Activated CD8-positive, alpha-beta T cell treated with anti-CD3 and anti-CD28 coated beads for 36 hours (primary cell): Measurements from ENCODE around the gene FBH1. TPM values are rescaled to one million over a fixed set of nuclear protein-coding genes. Genes with fewer than 3 reads are reported as not detected.
"Not testable (repeated sequence)": the region's sequence is repeated elsewhere in the genome, so short reads cannot be mapped to it uniquely, and the experiment has no call there.

Source experiments
- ATAC-seq: fragments of 200-7000 bp; cut with Tn5 transposase; one replicate; pipeline ENCODE4 v1.10.0; 2021; ENCODE audit warnings: mild to moderate bottlenecking, moderate library complexity
- CTCF ChIA-PET: fragments of 350-600 bp; sonication (Branson Sonifier 250); formaldehyde crosslinking; loops from one replicate; lab custom pipeline; 2021; ENCODE audit warnings: antibody characterized with exemption; lab: Charles Lee
- POLR2A ChIA-PET: fragments of 350-600 bp; sonication (Branson Sonifier 250); formaldehyde crosslinking; loops from one replicate; lab custom pipeline; 2021; ENCODE audit warnings: antibody characterized with exemption; lab: Charles Lee
- DNase-seq: peaks from one replicate; pipeline ENCODE4 v3.0.0-alpha.2; 2020
- H3K27ac Mint-ChIP-seq: one replicate; pipeline ENCODE4 v1.8.0; 2021; ENCODE audit warnings: mild to moderate bottlenecking, mixed read lengths
- H3K27me3 Mint-ChIP-seq: one replicate; pipeline ENCODE4 v1.8.0; 2021; ENCODE audit warnings: mixed read lengths
- H3K36me3 Mint-ChIP-seq: one replicate; pipeline ENCODE4 v1.8.0; 2021; ENCODE audit warnings: low read depth, mixed read lengths
- H3K4me1 Mint-ChIP-seq: one replicate; pipeline ENCODE4 v1.8.0; 2021; ENCODE audit warnings: low read depth, mixed read lengths
- H3K4me3 Mint-ChIP-seq: one replicate; pipeline ENCODE4 v1.8.0; 2021; ENCODE audit warnings: mild to moderate bottlenecking, moderate library complexity, mixed read lengths
- H3K9me3 Mint-ChIP-seq: one replicate; pipeline ENCODE4 v1.8.0; 2021; ENCODE audit warnings: mixed read lengths
- intact Hi-C: fragments of 100-400 bp; cut with micrococcal nuclease; formaldehyde crosslinking; loops from one replicate; pipeline ENCODE4 v1.10.0; 2022
- total RNA-seq, 2 experiments: library from RNA; stranded (reverse); gene quantifications; one replicate each; pipeline ENCODE4 v1.2.3, GENCODE V29; 2021
- TF ChIP-seq, protein P1 (sequence below): fragments of 200-600 bp; IDR thresholded peaks from one replicate; pipeline ENCODE4 v1.8.0; 2022; ENCODE audit warnings: antibody characterized with exemption, mild to moderate bottlenecking

The FBH1 gene
- total RNA-seq, 2 experiments from 2014 or later: 47.2 to 51.3 TPM

DNA sequence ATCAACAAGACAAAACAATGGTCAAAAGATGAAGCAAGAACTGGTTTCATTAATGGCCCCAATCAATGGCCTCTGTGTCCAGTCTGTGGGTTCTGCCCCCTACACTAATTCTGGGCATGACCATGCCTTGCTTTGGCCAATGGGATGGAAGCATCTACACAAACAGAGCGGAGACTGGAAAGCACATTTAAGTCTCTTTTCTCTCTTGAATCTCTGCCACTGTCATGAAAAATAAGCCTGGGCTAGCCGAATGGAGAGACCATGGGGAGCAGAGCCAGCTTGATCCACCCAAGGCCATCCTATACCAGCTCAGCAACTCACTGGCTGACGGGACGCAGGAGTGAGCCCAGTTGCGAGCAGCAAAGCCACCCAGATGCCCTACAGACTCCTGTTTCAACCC, 31.2 kb upstream of the FBH1 start:
- DNase-seq (no peak), ATAC-seq (no peak)
- ChIA-PET POLR2A (interaction anchor here (0.5 to 2.3 kb wide), 2 partner anchors 45 to 110 kb away, joined by 3 to 5 read pairs; partner anchors contain the start of gene GDI2), CTCF (interaction anchor here (1.1 kb wide), 1 partner anchor 36 kb away, joined by 3 read pairs; no protein-coding TSS in a partner anchor)
- H3K9me3 Mint-ChIP-seq: no peaks in the 10 kb centered on the region
- intact Hi-C loops: no loop called here
- TF ChIP-seq, protein P1, sequence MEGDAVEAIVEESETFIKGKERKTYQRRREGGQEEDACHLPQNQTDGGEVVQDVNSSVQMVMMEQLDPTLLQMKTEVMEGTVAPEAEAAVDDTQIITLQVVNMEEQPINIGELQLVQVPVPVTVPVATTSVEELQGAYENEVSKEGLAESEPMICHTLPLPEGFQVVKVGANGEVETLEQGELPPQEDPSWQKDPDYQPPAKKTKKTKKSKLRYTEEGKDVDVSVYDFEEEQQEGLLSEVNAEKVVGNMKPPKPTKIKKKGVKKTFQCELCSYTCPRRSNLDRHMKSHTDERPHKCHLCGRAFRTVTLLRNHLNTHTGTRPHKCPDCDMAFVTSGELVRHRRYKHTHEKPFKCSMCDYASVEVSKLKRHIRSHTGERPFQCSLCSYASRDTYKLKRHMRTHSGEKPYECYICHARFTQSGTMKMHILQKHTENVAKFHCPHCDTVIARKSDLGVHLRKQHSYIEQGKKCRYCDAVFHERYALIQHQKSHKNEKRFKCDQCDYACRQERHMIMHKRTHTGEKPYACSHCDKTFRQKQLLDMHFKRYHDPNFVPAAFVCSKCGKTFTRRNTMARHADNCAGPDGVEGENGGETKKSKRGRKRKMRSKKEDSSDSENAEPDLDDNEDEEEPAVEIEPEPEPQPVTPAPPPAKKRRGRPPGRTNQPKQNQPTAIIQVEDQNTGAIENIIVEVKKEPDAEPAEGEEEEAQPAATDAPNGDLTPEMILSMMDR: no peak
- H3K4me1 Mint-ChIP-seq: no peaks in the 10 kb centered on the region
- H3K27ac Mint-ChIP-seq: no peak overlapping the region
- H3K4me3 Mint-ChIP-seq: no peak overlapping the region
- H3K27me3 Mint-ChIP-seq: no peaks in the 10 kb centered on the region
- no peaks in the 10 kb centered on the region for H3K36me3 Mint-ChIP-seq

DNA sequence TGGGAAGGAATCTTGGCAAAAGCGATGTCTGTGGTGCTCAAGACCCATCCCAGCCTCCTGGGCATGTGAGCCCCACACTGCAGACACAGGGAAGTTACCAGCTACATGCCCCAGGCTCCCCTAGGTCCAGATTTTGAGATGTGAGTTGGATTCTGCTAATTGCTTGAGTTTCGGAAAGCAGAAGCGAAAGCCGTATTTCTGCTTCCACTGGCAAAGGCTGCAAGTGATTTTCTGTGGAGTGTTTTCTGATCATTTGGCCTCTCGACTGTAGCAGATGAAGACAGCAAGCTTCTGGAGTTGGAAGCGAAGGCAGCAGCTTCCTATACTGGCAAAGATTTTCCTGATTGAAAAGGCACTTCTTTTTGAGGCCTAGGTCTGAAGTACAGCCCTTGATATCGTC, 30.0 kb upstream of the FBH1 start:
- Mint-ChIP-seq H3K4me1 (no peaks in the 10 kb centered on the region), H3K9me3 (no peaks in the 10 kb centered on the region), H3K4me3 (no peak overlapping the region), H3K27me3 (no peaks in the 10 kb centered on the region), H3K27ac (no peak overlapping the region), H3K36me3 (no peaks in the 10 kb centered on the region)
- POLR2A ChIA-PET: interaction anchor here (1.3 kb wide), 1 partner anchor 37 kb away, joined by 4 read pairs; no protein-coding TSS in a partner anchor
- CTCF ChIA-PET: interaction anchor here (1.1 to 1.2 kb wide), 2 partner anchors 16 to 237 kb away, joined by 3 read pairs; no protein-coding TSS in a partner anchor
- DNase-seq: no peak
- no peak for ATAC-seq
- TF ChIP-seq, protein P1: no peak
- intact Hi-C loops: no loop called here

DNA sequence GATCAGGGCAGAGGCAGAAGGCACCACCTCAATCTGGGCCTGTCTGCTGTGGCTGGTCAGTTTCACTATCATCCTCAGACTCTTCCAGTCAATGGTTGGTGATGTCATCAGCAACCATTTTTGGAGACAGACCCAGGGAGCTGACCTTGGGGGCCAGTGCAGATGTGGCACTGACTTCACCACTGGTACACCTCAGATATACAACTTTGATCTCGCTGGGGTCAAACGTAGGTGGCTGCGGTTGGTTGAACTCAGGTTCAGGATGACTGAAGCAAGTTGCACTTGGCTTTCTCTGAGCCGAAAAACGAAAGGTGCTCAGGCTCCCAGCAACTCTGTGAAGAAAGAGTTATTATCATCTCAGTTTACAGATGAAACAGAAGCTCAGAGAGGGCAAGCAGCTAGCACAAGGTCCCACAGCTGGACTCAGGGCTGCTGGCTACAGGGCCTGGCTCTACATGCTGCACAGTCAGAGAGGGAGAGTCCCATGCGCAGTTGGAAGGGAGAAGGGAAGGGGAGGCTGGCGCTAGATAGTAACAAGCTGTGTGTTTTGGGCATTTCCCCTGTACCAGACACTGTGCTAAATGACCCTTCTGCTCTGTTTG, 27.6 kb upstream of the FBH1 start:
- Mint-ChIP-seq H3K4me3 (no peak overlapping the region), H3K4me1 (no peaks in the 10 kb centered on the region), H3K36me3 (no peaks in the 10 kb centered on the region), H3K27ac (peak overlapping the region; percentile 3), H3K9me3 (no peaks in the 10 kb centered on the region), H3K27me3 (no peaks in the 10 kb centered on the region)
- intact Hi-C loops: no loop called here
- TF ChIP-seq, protein P1: no peak
- ChIA-PET POLR2A (interaction anchor here (0.7 to 1.5 kb wide), 2 partner anchors 21 to 1947 kb away, joined by 3 read pairs; no protein-coding TSS in a partner anchor), CTCF (interaction anchor here (1.4 kb wide), 1 partner anchor 12 kb away, joined by 3 read pairs; no protein-coding TSS in a partner anchor)
- peak; percentile 55 for ATAC-seq
- peak; percentile 27 for DNase-seq

DNA sequence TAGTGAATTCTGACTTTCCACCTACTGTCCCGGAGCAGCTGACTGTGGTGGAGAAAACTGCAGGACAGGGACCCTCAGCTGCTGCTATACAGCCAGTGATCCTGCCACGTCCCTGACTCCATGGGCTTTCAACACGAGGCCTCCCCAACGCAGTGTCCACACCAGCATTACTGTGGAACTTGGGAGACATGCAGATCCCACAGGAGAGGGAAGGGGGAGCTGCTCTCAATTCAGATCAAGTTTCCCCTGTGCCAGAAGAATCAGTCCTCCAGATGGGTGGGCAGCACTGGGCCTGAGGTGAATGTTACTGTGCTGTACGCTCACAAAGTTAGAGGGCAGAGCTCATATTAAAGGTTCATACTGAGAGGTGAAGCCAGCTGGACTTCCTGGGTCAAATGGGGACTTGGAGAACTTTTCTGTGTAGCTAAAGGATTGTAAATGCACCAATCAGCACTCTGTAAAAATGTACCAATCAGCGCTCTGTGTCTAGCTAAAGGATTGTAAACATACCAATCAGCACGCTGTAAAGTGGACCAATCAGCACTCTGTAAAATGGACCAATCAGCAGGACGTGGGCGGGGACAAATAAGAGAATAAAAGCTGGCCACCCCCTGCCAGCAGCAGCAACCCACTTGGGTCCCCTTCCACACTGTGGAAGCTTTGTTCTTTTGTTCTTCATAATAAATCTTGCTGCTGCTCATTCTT, 26.9 kb upstream of the FBH1 start:
- intact Hi-C loops, CTCF ChIA-PET, H3K36me3 Mint-ChIP-seq, H3K4me3 Mint-ChIP-seq, H3K27ac Mint-ChIP-seq, H3K9me3 Mint-ChIP-seq, ATAC-seq, DNase-seq, H3K27me3 Mint-ChIP-seq, H3K4me1 Mint-ChIP-seq: not testable (repeated sequence)
- POLR2A ChIA-PET: interaction anchor here (1.5 kb wide), 1 partner anchor 21 kb away, joined by 3 read pairs; no protein-coding TSS in a partner anchor

DNA sequence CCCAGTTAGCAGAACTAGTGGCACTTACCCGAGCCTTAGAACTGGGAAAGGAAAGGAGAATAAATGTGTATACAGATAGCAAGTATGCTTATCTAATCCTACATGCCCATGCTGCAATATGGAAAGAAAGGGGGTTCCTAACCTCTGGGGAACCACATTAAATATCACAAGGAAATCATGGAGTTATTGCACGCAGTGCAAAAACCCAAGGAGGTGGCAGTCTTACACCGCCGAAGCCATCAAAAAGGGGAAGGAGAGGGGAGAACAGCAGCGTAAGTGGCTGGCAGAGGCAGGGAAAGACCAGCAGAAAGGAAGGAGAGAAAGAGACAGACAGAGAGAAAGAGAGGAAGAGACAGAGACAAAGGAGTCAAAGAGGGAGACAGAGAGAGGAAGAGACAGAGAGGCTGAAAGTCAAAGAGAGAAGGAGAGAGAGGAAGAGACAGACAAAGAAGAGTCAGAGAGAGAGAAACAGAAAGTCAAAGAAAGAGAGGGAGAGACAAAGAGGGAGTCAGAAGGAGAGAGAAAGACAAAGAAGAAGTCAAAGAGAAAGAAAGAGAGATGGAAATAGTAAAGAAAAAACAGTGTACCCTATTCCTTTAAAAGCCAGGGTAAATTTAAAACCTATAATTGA, 23.5 kb upstream of the FBH1 start:
- H3K27ac Mint-ChIP-seq, POLR2A ChIA-PET, H3K9me3 Mint-ChIP-seq, H3K4me1 Mint-ChIP-seq, H3K36me3 Mint-ChIP-seq, ATAC-seq, DNase-seq, H3K27me3 Mint-ChIP-seq, intact Hi-C loops, H3K4me3 Mint-ChIP-seq: not testable (repeated sequence)
- CTCF ChIA-PET: interaction anchor here (1.2 kb wide), 1 partner anchor 11 kb away, joined by 4 read pairs; no protein-coding TSS in a partner anchor

DNA sequence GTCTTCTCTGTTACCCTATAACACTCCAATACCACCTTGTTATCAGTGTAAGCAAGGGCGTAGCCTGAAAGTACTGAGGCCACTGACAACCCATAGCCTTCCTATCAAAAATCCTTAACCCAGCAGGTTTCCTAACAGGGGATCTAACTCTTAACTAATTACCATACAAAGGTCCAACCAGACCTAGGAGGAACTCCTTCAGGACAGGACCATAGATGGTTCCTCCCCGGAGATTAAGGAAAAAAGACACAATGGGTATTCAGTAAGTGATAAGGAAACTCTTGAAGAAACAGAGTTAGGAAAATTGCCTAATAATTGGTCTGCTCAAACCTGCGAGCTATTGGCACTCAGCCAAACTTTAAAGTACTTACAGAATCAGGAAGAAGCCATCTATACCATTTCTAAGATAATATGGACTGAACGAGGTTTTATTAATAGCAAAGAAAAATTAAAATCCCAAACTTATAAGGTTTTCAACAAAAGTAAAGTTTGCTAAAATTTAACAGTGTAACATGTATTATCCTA, 22.9 kb upstream of the FBH1 start:
- CTCF ChIA-PET: interaction anchor here (1.2 kb wide), 1 partner anchor 10 kb away, joined by 4 read pairs; no protein-coding TSS in a partner anchor
- POLR2A ChIA-PET, H3K27ac Mint-ChIP-seq, H3K9me3 Mint-ChIP-seq, H3K27me3 Mint-ChIP-seq, H3K4me3 Mint-ChIP-seq, DNase-seq, ATAC-seq, intact Hi-C loops, H3K36me3 Mint-ChIP-seq, H3K4me1 Mint-ChIP-seq: not testable (repeated sequence)

DNA sequence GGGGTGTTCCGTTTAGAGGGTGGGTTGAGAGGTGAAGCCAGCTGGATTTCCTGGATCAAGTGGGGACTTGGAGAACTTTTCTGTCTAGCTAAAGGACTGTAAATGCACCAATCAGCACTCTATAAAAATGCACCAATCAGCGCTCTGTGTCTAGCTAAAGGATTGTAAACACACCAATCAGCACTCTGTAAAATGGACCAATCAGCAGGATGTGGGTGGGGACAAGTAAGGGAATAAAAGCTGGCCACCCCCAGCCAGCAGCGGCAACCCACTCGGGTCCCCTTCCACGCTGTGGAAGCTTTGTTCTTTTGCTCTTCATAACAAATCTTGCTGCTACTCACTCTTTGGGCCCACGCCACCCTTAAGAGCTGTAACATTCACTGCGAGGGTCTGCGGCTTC, 21.7 kb upstream of the FBH1 start:
- CTCF ChIA-PET: interaction anchor here (1.0 kb wide), 1 partner anchor 20 kb away, joined by 3 read pairs; no protein-coding TSS in a partner anchor
- H3K27me3 Mint-ChIP-seq, H3K4me1 Mint-ChIP-seq: not testable (repeated sequence)

More for the DNA sequence above, 21.7 kb upstream of the FBH1 start:
- H3K9me3 Mint-ChIP-seq, H3K27ac Mint-ChIP-seq, DNase-seq, ATAC-seq, POLR2A ChIA-PET, H3K36me3 Mint-ChIP-seq, H3K4me3 Mint-ChIP-seq, intact Hi-C loops: not testable (repeated sequence)
